Neural cell (in vitro differentiated cells): ENCODE measurements around the gene ABCC8. TPM values are rescaled to one million over a fixed set of nuclear protein-coding genes. Genes with fewer than 3 reads are reported as not detected.

Experiments used
- H2AFZ ChIP-seq: fragments of 200-600, 300-800 bp; sonication (generic), shearing (Covaris generic); 2 replicates; pipeline ENCODE4 v1.6.0; 2014; ENCODE audit warnings: low read depth, mild to moderate bottlenecking, antibody characterized with exemption, low read length, moderate library complexity
- H3F3A ChIP-seq: fragments of 200-600 bp; shearing (Covaris generic); 2 replicates; pipeline ENCODE4 v1.6.1; 2016; ENCODE audit warnings: mild to moderate bottlenecking, moderate library complexity, mixed read lengths, antibody characterized with exemption, low read length; ENCODE audit not compliant: insufficient read depth, poor library complexity, severe bottlenecking
- H3K27ac ChIP-seq: fragments of 200-600, 300-800 bp; sonication (generic), shearing (Covaris generic); 2 replicates; pipeline ENCODE4 v1.5.1; 2014; ENCODE audit warnings: mild to moderate bottlenecking, low read length, moderate library complexity
- H3K27me3 ChIP-seq: fragments of 300-800, 200-600 bp; sonication (generic), shearing (Covaris generic); 2 replicates; pipeline ENCODE4 v1.6.0; 2014; ENCODE audit warnings: mild to moderate bottlenecking, low read depth, low read length, moderate library complexity; ENCODE audit not compliant: insufficient read depth
- H3K36me3 ChIP-seq: fragments of 300-800, 200-600 bp; sonication (generic), shearing (Covaris generic); 2 replicates; pipeline ENCODE4 v1.5.1; 2014; ENCODE audit warnings: mild to moderate bottlenecking, antibody characterized with exemption, low read length, moderate library complexity; ENCODE audit not compliant: insufficient read depth
- H3K4me2 ChIP-seq: fragments of 300-800, 200-600 bp; sonication (generic), shearing (Covaris generic); 2 replicates; pipeline ENCODE4 v1.6.0; 2014; ENCODE audit warnings: mild to moderate bottlenecking, low read length
- H3K4me3 ChIP-seq: fragments of 300-800, 200-600 bp; sonication (generic), shearing (Covaris generic); 2 replicates; pipeline ENCODE4 v1.5.1; 2014; ENCODE audit warnings: mild to moderate bottlenecking, low read length, moderate library complexity
- H3K79me2 ChIP-seq: fragments of 200-600 bp; shearing (Covaris generic); replicated peaks from 2 replicates; pipeline ENCODE4 v1.6.0; 2014; ENCODE audit warnings: mild to moderate bottlenecking, low read length, moderate library complexity; ENCODE audit not compliant: insufficient read depth
- H3K9ac ChIP-seq: fragments of 300-800, 200-600 bp; sonication (generic), shearing (Covaris generic); 2 replicates; pipeline ENCODE4 v1.6.1; 2016; ENCODE audit warnings: mild to moderate bottlenecking, low read length, mixed read lengths
- H3K9me2 ChIP-seq: fragments of 200-600 bp; shearing (Covaris generic); 2 replicates; pipeline ENCODE4 v1.6.1; 2016; ENCODE audit warnings: mild to moderate bottlenecking, low read length, mixed read lengths; ENCODE audit not compliant: insufficient read depth
- H3K9me3 ChIP-seq: fragments of 200-600, 300-800 bp; sonication (generic), shearing (Covaris generic); 2 replicates; pipeline ENCODE4 v1.6.1; 2016; ENCODE audit warnings: mild to moderate bottlenecking, mixed run types, low read length, moderate library complexity, mixed read lengths
- H4K20me1 ChIP-seq: fragments of 200-600 bp; shearing (Covaris generic); 2 replicates; pipeline ENCODE4 v1.6.1; 2016; ENCODE audit warnings: mild to moderate bottlenecking, mixed run types; ENCODE audit not compliant: insufficient read depth
- EP300 ChIP-seq: fragments of 450-650 bp; conservative IDR thresholded peaks from 2 replicates; pipeline ENCODE4 v1.6.1; 2014; ENCODE audit warnings: antibody characterized with exemption, mild to moderate bottlenecking, moderate library complexity; ENCODE audit not compliant: poor library complexity, severe bottlenecking
- EZH2 ChIP-seq: fragments of 200-600, 300-800 bp; shearing (Covaris generic), sonication (generic); IDR thresholded peaks from 2 replicates; pipeline ENCODE4 v1.6.1; 2014; ENCODE audit warnings: antibody characterized with exemption, low read length, borderline replicate concordance, mild to moderate bottlenecking; ENCODE audit not compliant: insufficient read depth, poor library complexity, severe bottlenecking
- MXI1 ChIP-seq: fragments of 450-650 bp; conservative IDR thresholded peaks from 2 replicates; pipeline ENCODE4 v1.6.1; 2014; ENCODE audit warnings: antibody characterized with exemption, mild to moderate bottlenecking; ENCODE audit not compliant: poor library complexity, severe bottlenecking
- POLR2AphosphoS5 ChIP-seq: IDR thresholded peaks from 2 replicates; pipeline ENCODE4 v1.6.1; 2012
- RAD21 ChIP-seq: fragments of 450-650 bp; conservative IDR thresholded peaks from 2 replicates; pipeline ENCODE4 v1.6.1; 2014; ENCODE audit warnings: antibody characterized with exemption, mild to moderate bottlenecking, moderate library complexity
- SMC3 ChIP-seq: fragments of 450-650 bp; conservative IDR thresholded peaks from 2 replicates; pipeline ENCODE4 v1.6.1; 2014; ENCODE audit warnings: antibody characterized with exemption, mild to moderate bottlenecking, moderate library complexity; ENCODE audit not compliant: poor library complexity
- TAF1 ChIP-seq: IDR thresholded peaks from 2 replicates; pipeline ENCODE4 v1.6.1; 2012; ENCODE audit warnings: low read depth
- polyA plus RNA-seq: library from polyadenylated mRNA; depleted of rRNA; stranded (reverse); fragments of >200 nt; gene quantifications from 2 replicates; pipeline ENCODE4 v1.2.3, GENCODE V29; 2014
- TF ChIP-seq, protein P1 (sequence below): IDR thresholded peaks from 2 replicates; pipeline ENCODE4 v1.6.1; 2012; ENCODE audit warnings: borderline replicate concordance
- TF ChIP-seq, protein P2 (sequence below): fragments of 450-650 bp; IDR thresholded peaks from 2 replicates; pipeline ENCODE4 v1.5.1; 2014; ENCODE audit warnings: antibody characterized with exemption, mild to moderate bottlenecking, moderate library complexity; ENCODE audit not compliant: poor library complexity, severe bottlenecking

The ABCC8 gene
- polyA plus RNA-seq, 1 donor from 2014 or later = 13.2 TPM

DNA sequence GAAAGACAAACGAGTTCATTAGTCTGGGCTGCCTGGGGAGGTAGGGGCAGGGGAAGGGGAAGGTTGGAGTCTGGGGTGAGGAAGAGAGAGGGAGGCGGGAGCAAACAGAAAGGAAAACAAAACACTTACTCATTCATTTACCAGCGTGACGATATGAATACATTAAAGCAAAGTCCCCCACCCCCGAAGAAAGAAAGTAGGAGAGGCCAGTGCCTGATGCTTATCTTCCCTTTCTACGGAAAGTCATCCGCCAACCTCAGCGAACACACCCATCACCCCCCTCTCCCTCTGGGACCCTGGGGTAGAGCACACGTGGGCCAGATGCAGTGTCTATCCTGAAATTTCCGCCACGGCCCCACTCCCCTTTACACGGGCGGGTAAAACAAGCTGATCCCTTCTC lies 13.7 kb downstream of the ABCC8 start:
- H3K27ac ChIP-seq = no peak overlapping the region
- no peaks in the 10 kb centered on the region for H3K79me2 ChIP-seq
- TF ChIP-seq SMC3 = no peak
- TF ChIP-seq MXI1 = no peak
- no peak for TF ChIP-seq EZH2
- no peak for TF ChIP-seq RAD21
- TF ChIP-seq, protein P1, sequence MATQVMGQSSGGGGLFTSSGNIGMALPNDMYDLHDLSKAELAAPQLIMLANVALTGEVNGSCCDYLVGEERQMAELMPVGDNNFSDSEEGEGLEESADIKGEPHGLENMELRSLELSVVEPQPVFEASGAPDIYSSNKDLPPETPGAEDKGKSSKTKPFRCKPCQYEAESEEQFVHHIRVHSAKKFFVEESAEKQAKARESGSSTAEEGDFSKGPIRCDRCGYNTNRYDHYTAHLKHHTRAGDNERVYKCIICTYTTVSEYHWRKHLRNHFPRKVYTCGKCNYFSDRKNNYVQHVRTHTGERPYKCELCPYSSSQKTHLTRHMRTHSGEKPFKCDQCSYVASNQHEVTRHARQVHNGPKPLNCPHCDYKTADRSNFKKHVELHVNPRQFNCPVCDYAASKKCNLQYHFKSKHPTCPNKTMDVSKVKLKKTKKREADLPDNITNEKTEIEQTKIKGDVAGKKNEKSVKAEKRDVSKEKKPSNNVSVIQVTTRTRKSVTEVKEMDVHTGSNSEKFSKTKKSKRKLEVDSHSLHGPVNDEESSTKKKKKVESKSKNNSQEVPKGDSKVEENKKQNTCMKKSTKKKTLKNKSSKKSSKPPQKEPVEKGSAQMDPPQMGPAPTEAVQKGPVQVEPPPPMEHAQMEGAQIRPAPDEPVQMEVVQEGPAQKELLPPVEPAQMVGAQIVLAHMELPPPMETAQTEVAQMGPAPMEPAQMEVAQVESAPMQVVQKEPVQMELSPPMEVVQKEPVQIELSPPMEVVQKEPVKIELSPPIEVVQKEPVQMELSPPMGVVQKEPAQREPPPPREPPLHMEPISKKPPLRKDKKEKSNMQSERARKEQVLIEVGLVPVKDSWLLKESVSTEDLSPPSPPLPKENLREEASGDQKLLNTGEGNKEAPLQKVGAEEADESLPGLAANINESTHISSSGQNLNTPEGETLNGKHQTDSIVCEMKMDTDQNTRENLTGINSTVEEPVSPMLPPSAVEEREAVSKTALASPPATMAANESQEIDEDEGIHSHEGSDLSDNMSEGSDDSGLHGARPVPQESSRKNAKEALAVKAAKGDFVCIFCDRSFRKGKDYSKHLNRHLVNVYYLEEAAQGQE = no peak
- H3K4me3 ChIP-seq = no peak overlapping the region
- H2AFZ ChIP-seq = no peak overlapping the region
- H3K4me2 ChIP-seq = no peak overlapping the region
- no peaks in the 10 kb centered on the region for H3F3A ChIP-seq
- no peaks in the 10 kb centered on the region for H3K27me3 ChIP-seq
- no peaks in the 10 kb centered on the region for H4K20me1 ChIP-seq
- H3K9me2 ChIP-seq = no peaks in the 10 kb centered on the region
- H3K9me3 ChIP-seq = no peaks in the 10 kb centered on the region
- no peaks in the 10 kb centered on the region for H3K36me3 ChIP-seq
- no peak overlapping the region for H3K9ac ChIP-seq

DNA sequence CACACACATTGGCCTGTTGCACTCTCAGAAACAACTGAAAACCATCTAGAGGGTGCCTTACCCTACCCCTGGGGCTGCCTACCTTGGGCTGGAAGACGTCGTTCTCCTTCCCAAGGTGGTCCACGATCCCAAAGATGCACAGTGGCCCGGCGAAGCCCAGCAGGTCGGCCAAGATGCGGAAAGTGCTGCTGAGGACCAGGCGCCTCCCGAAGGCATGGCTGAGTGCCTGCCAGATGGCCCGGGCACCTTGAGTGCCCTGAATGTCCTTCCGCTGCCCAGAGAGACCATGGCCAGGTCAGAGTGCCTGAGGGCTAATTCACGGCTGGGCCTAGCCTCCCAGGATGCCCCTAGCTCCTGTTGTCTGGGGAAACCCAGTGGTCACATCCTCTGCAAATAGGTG lies 16.2 kb downstream of the ABCC8 start:
- TF ChIP-seq, protein P1 = no peak
- TF ChIP-seq TAF1 (no peak), SMC3 (no peak), POLR2AphosphoS5 (no peak), RAD21 (no peak), EZH2 (no peak), EP300 (no peak), MXI1 (no peak)
- TF ChIP-seq, protein P2, sequence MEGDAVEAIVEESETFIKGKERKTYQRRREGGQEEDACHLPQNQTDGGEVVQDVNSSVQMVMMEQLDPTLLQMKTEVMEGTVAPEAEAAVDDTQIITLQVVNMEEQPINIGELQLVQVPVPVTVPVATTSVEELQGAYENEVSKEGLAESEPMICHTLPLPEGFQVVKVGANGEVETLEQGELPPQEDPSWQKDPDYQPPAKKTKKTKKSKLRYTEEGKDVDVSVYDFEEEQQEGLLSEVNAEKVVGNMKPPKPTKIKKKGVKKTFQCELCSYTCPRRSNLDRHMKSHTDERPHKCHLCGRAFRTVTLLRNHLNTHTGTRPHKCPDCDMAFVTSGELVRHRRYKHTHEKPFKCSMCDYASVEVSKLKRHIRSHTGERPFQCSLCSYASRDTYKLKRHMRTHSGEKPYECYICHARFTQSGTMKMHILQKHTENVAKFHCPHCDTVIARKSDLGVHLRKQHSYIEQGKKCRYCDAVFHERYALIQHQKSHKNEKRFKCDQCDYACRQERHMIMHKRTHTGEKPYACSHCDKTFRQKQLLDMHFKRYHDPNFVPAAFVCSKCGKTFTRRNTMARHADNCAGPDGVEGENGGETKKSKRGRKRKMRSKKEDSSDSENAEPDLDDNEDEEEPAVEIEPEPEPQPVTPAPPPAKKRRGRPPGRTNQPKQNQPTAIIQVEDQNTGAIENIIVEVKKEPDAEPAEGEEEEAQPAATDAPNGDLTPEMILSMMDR = no peak
- no peaks in the 10 kb centered on the region for H3F3A ChIP-seq
- H3K27ac ChIP-seq = no peak overlapping the region
- no peaks in the 10 kb centered on the region for H3K27me3 ChIP-seq
- no peak overlapping the region for H3K4me2 ChIP-seq
- H3K9ac ChIP-seq = no peak overlapping the region
- no peaks in the 10 kb centered on the region for H4K20me1 ChIP-seq
- H3K36me3 ChIP-seq = no peaks in the 10 kb centered on the region
- no peaks in the 10 kb centered on the region for H3K79me2 ChIP-seq
- H3K9me2 ChIP-seq = no peaks in the 10 kb centered on the region
- no peak overlapping the region for H3K4me3 ChIP-seq
- no peak overlapping the region for H2AFZ ChIP-seq
- no peaks in the 10 kb centered on the region for H3K9me3 ChIP-seq
